ENCODE measurements around the gene ARHGAP22. TPM values are rescaled to one million over a fixed set of nuclear protein-coding genes. Genes with fewer than 3 reads are reported as not detected.
A peak's percentile ranks its signal among the peaks of the same experiment; 100 is the strongest.

ARHGAP22 gene
- total and polyA plus RNA-seq, 3 experiments from 2014 or later = not detected

GRCh38 chr10:48502791-48503190 lies 102.1 kb downstream of the ARHGAP22 start:
- ChIA-PET POLR2A (no interaction called here), CTCF (no interaction called here)
- Histone ChIP-seq H3K4me1 (ENCODE audit: insufficient read depth, low read length) (no peaks in the 10 kb centered on the region), H3K27ac (ENCODE audit: low read depth, low read length) (no peak overlapping the region), H3K4me3 (ENCODE audit: low read length) (no peak overlapping the region), H3K9me3 (ENCODE audit: low read length) (no peaks in the 10 kb centered on the region), H3K27me3 (ENCODE audit: insufficient read depth, low read length, poor library complexity, severe bottlenecking) (no peaks in the 10 kb centered on the region), H3K36me3 (ENCODE audit: insufficient read depth, low read length) (no peaks in the 10 kb centered on the region)
- no peak for DNase-seq
- no peaks in the 10 kb centered on the region for H3K9me3 Mint-ChIP-seq
- no peaks in the 10 kb centered on the region for H3K4me1 Mint-ChIP-seq
- no peaks in the 10 kb centered on the region for H3K36me3 Mint-ChIP-seq
- peaks cover 4 to 5% of the 10 kb centered on the region in 2 donors for H3K27me3 Mint-ChIP-seq
- no peak overlapping the region for H3K4me3 Mint-ChIP-seq
- no peak overlapping the region for H3K27ac Mint-ChIP-seq

GRCh38 chr10:48501787-48502771 lies 102.8 kb downstream of the ARHGAP22 start:
- Histone ChIP-seq H3K4me3 (ENCODE audit: low read length) (no peak overlapping the region), H3K36me3 (ENCODE audit: insufficient read depth, low read length) (no peaks in the 10 kb centered on the region), H3K27me3 (ENCODE audit: insufficient read depth, low read length, poor library complexity, severe bottlenecking) (no peaks in the 10 kb centered on the region), H3K9me3 (ENCODE audit: low read length) (no peaks in the 10 kb centered on the region), H3K4me1 (ENCODE audit: insufficient read depth, low read length) (no peaks in the 10 kb centered on the region), H3K27ac (ENCODE audit: low read depth, low read length) (no peak overlapping the region)
- Mint-ChIP-seq H3K27ac (peak overlapping the region in 1 of 8 donors; percentile 62), H3K4me3 (no peak overlapping the region), H3K36me3 (no peaks in the 10 kb centered on the region), H3K27me3 (peaks cover 7 to 13% of the 10 kb centered on the region in 2 donors), H3K9me3 (no peaks in the 10 kb centered on the region), H3K4me1 (no peaks in the 10 kb centered on the region)
- ChIA-PET POLR2A (no interaction called here), CTCF (no interaction called here)
- no peak for DNase-seq

DNA sequence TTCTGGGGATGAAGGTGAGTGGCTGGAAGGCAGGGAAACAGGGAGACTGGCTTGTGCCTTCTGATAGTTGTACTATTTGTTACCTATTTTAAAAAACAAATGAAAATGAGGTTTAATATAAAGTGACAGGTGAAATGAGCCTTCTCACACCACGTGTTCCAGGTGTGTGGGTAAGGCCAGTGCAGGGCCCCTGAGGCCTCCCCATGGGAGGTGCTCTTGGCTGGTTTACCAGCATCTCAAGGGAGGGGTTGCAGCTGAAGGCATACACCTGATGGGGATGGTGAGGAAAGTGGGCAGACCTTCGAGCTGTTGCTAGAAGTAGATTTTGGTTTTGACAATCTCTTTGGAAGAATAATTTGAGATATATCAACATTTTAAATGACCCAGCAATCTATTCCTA lies 103.6 kb downstream of the ARHGAP22 start:
- H3K36me3 ChIP-seq (ENCODE audit: insufficient read depth, low read length) = no peaks in the 10 kb centered on the region
- no peaks in the 10 kb centered on the region for H3K9me3 ChIP-seq (ENCODE audit: low read length)
- ChIA-PET POLR2A (no interaction called here), CTCF (no interaction called here)
- Mint-ChIP-seq H3K36me3 (no peaks in the 10 kb centered on the region), H3K4me3 (no peak overlapping the region), H3K4me1 (no peaks in the 10 kb centered on the region), H3K27ac (no peak overlapping the region), H3K9me3 (no peaks in the 10 kb centered on the region), H3K27me3 (peaks cover 7 to 18% of the 10 kb centered on the region in 2 donors)
- no peak overlapping the region for H3K4me3 ChIP-seq (ENCODE audit: low read length)
- H3K27ac ChIP-seq (ENCODE audit: low read depth, low read length) = no peak overlapping the region
- no peaks in the 10 kb centered on the region for H3K4me1 ChIP-seq (ENCODE audit: insufficient read depth, low read length)
- DNase-seq = no peak
- no peaks in the 10 kb centered on the region for H3K27me3 ChIP-seq (ENCODE audit: insufficient read depth, low read length, poor library complexity, severe bottlenecking)

GRCh38 chr10:48500771-48501170 lies 104.1 kb downstream of the ARHGAP22 start:
- Mint-ChIP-seq H3K27ac (no peak overlapping the region), H3K9me3 (no peaks in the 10 kb centered on the region), H3K36me3 (no peaks in the 10 kb centered on the region), H3K27me3 (peaks cover 7 to 21% of the 10 kb centered on the region in 2 donors), H3K4me1 (no peaks in the 10 kb centered on the region), H3K4me3 (no peak overlapping the region)
- Histone ChIP-seq H3K9me3 (ENCODE audit: low read length) (no peaks in the 10 kb centered on the region), H3K4me1 (ENCODE audit: insufficient read depth, low read length) (no peaks in the 10 kb centered on the region), H3K27me3 (ENCODE audit: insufficient read depth, low read length, poor library complexity, severe bottlenecking) (no peaks in the 10 kb centered on the region), H3K27ac (ENCODE audit: low read depth, low read length) (no peak overlapping the region), H3K4me3 (ENCODE audit: low read length) (no peak overlapping the region), H3K36me3 (ENCODE audit: insufficient read depth, low read length) (no peaks in the 10 kb centered on the region)
- CTCF ChIA-PET = no interaction called here
- DNase-seq = no peak
- POLR2A ChIA-PET = no interaction called here

- H3K9me3 Mint-ChIP-seq = no peaks in the 10 kb centered on the region
- Histone ChIP-seq H3K27ac (ENCODE audit: low read depth, low read length) (no peak overlapping the region), H3K27me3 (ENCODE audit: insufficient read depth, low read length, poor library complexity, severe bottlenecking) (no peaks in the 10 kb centered on the region), H3K36me3 (ENCODE audit: insufficient read depth, low read length) (no peaks in the 10 kb centered on the region), H3K4me1 (ENCODE audit: insufficient read depth, low read length) (no peaks in the 10 kb centered on the region), H3K9me3 (ENCODE audit: low read length) (no peaks in the 10 kb centered on the region), H3K4me3 (ENCODE audit: low read length) (no peak overlapping the region)
- H3K4me1 Mint-ChIP-seq = peaks cover 10 to 12% (median 10%) of the 10 kb centered on the region in 3 donors
- peaks cover 8 to 31% of the 10 kb centered on the region in 2 donors for H3K27me3 Mint-ChIP-seq
- no peak overlapping the region for H3K27ac Mint-ChIP-seq
- H3K4me3 Mint-ChIP-seq = no peak overlapping the region
- no peak for DNase-seq
- ChIA-PET CTCF (no interaction called here), POLR2A (no interaction called here)
- no peaks in the 10 kb centered on the region for H3K36me3 Mint-ChIP-seq
These were observed 105.8 kb downstream of the ARHGAP22 start for GRCh38 chr10:48498940-48499510.

DNA sequence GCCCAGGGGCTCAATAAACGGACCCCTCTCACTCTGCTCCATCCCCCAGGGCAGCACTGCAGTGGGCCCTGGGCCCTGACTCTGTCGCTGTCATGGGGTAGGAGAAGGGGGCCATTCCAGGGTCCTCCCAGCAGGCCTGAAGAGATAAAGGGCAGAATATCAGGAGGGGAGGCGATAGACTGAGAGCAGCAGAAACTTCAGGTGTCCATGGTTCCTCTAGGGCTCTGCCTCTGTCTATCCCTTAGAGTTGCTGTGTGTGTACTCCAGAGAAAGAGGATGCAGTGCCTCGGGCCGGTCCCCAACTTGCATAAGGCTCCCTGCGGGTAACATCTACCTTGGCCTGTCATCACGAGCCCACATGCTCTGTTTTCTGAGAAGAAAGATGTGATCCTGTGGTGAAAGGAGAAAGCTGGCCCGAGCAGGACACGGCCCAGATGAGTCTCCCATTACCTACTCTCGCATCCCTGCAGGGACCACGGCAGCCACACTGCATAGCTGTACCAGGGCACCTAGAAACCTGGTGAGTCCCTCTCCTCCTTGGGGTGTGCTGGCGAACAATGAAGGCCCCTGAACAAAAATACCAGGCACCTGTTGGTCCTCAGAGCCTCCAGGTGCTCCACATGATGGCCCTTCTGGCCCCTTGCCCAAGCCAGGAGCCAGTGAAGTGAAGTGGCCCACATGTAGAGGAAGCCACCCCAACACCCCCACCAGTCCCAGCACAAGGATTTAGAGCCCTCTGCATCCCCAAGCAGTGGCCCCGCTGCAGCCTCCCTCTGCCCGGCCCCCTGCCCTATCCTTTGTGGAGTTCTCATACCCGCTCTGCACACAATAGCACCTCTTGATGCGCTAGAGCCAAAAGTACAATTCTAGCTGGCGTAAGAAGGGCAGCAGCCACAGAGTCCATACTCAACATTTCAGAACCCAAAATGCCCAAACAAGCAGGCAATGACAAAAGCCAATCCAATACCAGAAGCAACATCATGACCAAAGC lies 106.8 kb downstream of the ARHGAP22 start:
- no peak overlapping the region for H3K4me3 ChIP-seq (ENCODE audit: low read length)
- Mint-ChIP-seq H3K36me3 (no peaks in the 10 kb centered on the region), H3K27me3 (peaks cover 8 to 38% of the 10 kb centered on the region in 2 donors), H3K4me1 (peaks cover 13 to 21% (median 16%) of the 10 kb centered on the region in 3 donors), H3K4me3 (no peak overlapping the region), H3K27ac (no peak overlapping the region), H3K9me3 (no peaks in the 10 kb centered on the region)
- H3K27me3 ChIP-seq (ENCODE audit: insufficient read depth, low read length, poor library complexity, severe bottlenecking) = no peaks in the 10 kb centered on the region
- CTCF ChIA-PET = no interaction called here
- no peak overlapping the region for H3K27ac ChIP-seq (ENCODE audit: low read depth, low read length)
- H3K9me3 ChIP-seq (ENCODE audit: low read length) = no peaks in the 10 kb centered on the region
- no peaks in the 10 kb centered on the region for H3K4me1 ChIP-seq (ENCODE audit: insufficient read depth, low read length)
- H3K36me3 ChIP-seq (ENCODE audit: insufficient read depth, low read length) = no peaks in the 10 kb centered on the region
- POLR2A ChIA-PET = no interaction called here
- no peak for DNase-seq

DNA sequence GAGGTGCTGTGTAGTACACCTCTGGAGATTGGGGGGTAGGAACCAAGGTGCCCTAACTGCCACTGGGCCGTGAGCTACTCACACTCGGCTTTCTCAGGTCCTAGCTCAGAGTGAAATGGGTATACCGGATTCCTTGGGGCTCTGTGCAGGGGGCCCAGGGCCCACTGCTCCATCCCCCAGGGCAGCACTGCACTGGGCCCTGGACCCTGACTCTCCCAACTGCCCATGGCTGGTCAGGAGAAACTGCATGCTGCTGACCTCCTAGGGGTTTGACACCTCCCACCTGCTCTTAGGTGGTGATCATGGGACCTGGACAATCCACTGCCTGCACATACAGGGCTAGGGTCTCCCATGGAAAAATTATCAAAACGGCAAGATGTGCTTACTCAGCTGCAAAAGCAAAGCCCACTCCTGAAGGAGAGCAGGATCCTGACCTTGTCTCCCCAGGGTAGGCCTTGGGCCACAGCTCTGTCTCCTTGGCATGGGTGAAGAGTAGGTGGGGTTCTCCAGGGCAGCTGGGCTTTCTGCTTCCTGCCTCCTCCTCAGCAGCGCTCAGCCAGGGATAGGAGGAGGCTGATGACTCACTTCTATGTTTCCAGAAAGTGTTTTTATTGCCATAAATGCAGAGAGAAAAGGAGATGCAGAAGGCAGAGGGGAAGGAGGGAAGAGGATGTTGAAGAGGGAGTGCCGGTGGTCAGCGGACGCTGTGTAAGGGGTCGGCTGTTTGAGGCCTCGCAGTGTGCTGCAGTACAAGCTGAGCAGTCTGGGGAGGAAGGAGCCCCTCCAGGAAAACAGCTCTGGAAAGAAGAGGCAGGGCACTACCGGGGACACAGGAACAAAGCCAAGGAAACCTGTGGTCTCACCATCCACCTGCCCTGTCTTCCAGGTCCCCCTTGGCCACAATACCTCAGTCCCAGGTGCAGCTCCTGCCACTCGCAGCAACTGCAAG lies 107.8 kb downstream of the ARHGAP22 start:
- no peaks in the 10 kb centered on the region for H3K36me3 ChIP-seq (ENCODE audit: insufficient read depth, low read length)
- H3K27ac ChIP-seq (ENCODE audit: low read depth, low read length) = no peak overlapping the region
- H3K27me3 Mint-ChIP-seq = peaks cover 7 to 38% of the 10 kb centered on the region in 2 donors
- peaks cover 13 to 21% (median 16%) of the 10 kb centered on the region in 3 donors for H3K4me1 Mint-ChIP-seq
- H3K4me3 ChIP-seq (ENCODE audit: low read length) = no peak overlapping the region
- POLR2A ChIA-PET = no interaction called here
- no peaks in the 10 kb centered on the region for H3K9me3 ChIP-seq (ENCODE audit: low read length)
- H3K9me3 Mint-ChIP-seq = no peaks in the 10 kb centered on the region
- no peak for DNase-seq
- no peaks in the 10 kb centered on the region for H3K36me3 Mint-ChIP-seq
- no peak overlapping the region for H3K4me3 Mint-ChIP-seq
- H3K4me1 ChIP-seq (ENCODE audit: insufficient read depth, low read length) = no peaks in the 10 kb centered on the region
- CTCF ChIA-PET = interaction anchor here (1.4 kb wide), 1 partner anchor 8 kb away, joined by 3 read pairs; no protein-coding TSS in a partner anchor
- peak overlapping the region in 1 of 8 donors; percentile 56 for H3K27ac Mint-ChIP-seq
- no peaks in the 10 kb centered on the region for H3K27me3 ChIP-seq (ENCODE audit: insufficient read depth, low read length, poor library complexity, severe bottlenecking)
